ENCODE data around the gene RBL2. TPM values are rescaled to one million over a fixed set of nuclear protein-coding genes. Genes with fewer than 3 reads are reported as not detected.

RBL2 gene
- total RNA-seq, 1 donor from 2014 or later = 28.5 TPM

DNA sequence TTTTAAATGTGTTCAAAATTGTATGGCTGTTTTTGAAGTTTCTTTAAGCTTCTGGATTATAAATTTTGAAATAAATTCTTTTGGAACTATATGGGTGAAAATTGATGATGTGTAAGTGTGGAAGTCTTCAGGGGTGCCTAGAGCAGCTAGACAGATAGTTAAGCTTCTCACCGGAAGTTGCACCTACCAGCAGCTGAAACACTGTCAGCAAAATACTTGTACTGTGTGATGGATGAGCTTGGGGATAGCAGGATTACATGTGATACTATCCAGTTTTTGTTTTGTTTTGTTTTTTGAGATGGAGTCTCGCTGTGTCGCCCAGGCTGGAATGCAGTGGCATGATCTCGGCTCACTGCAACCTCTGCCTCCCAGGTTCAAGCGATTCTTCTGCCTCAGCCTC, 19.7 kb downstream of the RBL2 start:
- Mint-ChIP-seq H3K4me1 (ENCODE audit: low read depth) (no peaks in the 10 kb centered on the region), H3K27ac (ENCODE audit: unreplicated experiment) (no peak overlapping the region), H3K27me3 (ENCODE audit: low read depth) (no peaks in the 10 kb centered on the region), H3K36me3 (ENCODE audit: low read depth) (peaks cover 30% of the 10 kb centered on the region), H3K9me3 (ENCODE audit: low read depth) (no peaks in the 10 kb centered on the region), H3K4me3 (ENCODE audit: unreplicated experiment) (no peak overlapping the region)
- no peak for DNase-seq (ENCODE audit: low spot score)
- TF ChIP-seq, protein P1, sequence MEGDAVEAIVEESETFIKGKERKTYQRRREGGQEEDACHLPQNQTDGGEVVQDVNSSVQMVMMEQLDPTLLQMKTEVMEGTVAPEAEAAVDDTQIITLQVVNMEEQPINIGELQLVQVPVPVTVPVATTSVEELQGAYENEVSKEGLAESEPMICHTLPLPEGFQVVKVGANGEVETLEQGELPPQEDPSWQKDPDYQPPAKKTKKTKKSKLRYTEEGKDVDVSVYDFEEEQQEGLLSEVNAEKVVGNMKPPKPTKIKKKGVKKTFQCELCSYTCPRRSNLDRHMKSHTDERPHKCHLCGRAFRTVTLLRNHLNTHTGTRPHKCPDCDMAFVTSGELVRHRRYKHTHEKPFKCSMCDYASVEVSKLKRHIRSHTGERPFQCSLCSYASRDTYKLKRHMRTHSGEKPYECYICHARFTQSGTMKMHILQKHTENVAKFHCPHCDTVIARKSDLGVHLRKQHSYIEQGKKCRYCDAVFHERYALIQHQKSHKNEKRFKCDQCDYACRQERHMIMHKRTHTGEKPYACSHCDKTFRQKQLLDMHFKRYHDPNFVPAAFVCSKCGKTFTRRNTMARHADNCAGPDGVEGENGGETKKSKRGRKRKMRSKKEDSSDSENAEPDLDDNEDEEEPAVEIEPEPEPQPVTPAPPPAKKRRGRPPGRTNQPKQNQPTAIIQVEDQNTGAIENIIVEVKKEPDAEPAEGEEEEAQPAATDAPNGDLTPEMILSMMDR (IDR thresholded peaks at IDR 0.05) = no peak

DNA sequence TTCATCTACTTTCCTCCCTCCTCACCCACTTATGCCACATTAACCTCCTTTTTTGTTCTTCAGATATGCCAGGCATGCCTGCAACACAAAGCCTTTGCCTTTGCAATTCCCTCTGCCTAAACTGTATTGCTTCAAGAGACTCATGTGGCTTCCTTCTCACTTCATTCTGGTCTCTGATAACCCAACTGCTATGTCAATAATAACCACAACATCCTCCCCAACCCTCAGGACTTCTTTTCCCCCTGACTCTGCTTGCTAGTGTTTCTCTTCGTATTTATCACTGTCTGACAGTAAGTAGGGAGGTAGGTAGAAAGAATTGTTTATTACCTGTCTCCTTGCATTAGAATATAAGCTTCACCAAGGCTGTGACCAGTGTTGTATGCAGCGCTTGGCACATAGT, 22.4 kb downstream of the RBL2 start:
- H3K27me3 Mint-ChIP-seq (ENCODE audit: low read depth) = no peaks in the 10 kb centered on the region
- no peak overlapping the region for H3K4me3 Mint-ChIP-seq (ENCODE audit: unreplicated experiment)
- no peaks in the 10 kb centered on the region for H3K9me3 Mint-ChIP-seq (ENCODE audit: low read depth)
- TF ChIP-seq, protein P1 (IDR thresholded peaks at IDR 0.05) = no peak
- H3K27ac Mint-ChIP-seq (ENCODE audit: unreplicated experiment) = no peak overlapping the region
- no peaks in the 10 kb centered on the region for H3K4me1 Mint-ChIP-seq (ENCODE audit: low read depth)
- DNase-seq (ENCODE audit: low spot score) = no peak
- H3K36me3 Mint-ChIP-seq (ENCODE audit: low read depth) = peaks cover 38% of the 10 kb centered on the region

DNA sequence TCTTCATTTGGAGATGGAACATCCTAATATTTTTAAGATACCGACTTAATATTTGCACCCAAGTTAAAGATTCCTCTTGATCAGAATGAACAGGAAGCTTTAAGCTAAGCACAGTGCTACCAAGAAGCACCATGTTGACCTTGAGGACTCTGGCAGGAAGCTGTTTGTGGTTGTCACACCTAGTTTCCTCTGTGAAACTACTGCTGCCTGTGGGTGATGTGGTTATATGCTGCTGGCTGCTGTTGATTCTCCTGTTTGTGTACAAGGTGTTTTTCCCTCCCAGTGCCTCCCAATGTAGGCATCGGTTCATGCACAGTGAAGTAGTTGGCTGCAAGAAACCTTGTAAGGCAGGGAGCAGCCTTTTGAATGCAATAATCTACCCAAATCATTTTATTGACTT, 23.4 kb downstream of the RBL2 start:
- Mint-ChIP-seq H3K36me3 (ENCODE audit: low read depth) (peaks cover 40% of the 10 kb centered on the region), H3K4me3 (ENCODE audit: unreplicated experiment) (no peak overlapping the region), H3K27me3 (ENCODE audit: low read depth) (no peaks in the 10 kb centered on the region), H3K27ac (ENCODE audit: unreplicated experiment) (no peak overlapping the region), H3K4me1 (ENCODE audit: low read depth) (no peaks in the 10 kb centered on the region), H3K9me3 (ENCODE audit: low read depth) (no peaks in the 10 kb centered on the region)
- TF ChIP-seq, protein P1 (IDR thresholded peaks at IDR 0.05) = no peak
- no peak for DNase-seq (ENCODE audit: low spot score)

DNA sequence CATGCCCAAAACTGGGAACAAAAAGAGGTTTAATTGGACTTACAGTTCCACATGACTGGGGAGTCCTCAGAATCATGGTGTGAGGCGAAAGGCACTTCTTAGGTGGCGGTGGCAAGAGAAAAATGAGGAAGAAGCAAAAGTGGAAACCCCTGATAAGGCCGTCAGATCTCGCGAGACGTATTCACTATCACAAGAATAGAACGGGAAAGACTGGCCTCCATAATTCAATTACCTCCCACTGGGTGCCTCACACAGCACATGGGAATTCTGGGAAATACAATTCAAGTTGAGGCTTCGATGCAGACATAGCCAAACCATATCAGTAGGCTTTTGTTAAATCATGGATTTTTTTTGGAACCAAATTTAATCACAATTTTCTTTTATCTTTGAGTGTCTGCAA, 24.4 kb downstream of the RBL2 start:
- TF ChIP-seq, protein P1 (IDR thresholded peaks at IDR 0.05) = no peak

DNA sequence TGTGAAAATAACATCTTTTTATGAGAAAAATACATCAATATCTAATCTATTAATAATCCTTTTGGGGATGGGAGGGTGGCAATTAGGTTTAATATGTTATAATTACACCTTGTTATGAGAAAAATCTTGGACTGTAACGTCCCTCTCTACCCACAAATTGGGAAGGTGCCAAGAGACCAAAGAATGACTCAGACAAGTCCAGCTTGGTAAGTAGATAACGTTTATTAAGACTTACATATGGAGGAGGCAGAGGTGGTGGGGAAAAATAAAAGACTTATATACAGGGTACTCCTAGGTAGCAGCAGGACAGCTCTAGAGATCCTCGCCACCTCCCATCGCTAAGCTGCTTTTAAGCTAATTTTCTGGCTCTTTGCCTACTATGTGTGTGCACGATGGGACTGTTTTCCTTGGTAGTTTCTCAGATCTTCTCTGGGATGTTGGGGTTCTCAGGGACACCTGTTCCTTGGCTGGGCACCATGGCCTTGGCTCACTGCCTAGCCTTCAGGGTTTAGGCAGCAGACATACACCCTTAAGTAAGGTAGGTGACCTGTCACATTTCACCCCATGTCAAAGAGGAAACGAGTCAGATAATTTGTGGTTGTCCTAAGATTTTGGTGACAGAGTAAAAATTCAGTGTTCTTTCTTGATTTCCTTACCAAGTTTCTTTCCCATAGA, 31.5 kb downstream of the RBL2 start:
- Mint-ChIP-seq H3K9me3 (ENCODE audit: low read depth) (no peaks in the 10 kb centered on the region), H3K27me3 (ENCODE audit: low read depth) (no peaks in the 10 kb centered on the region), H3K4me3 (ENCODE audit: unreplicated experiment) (no peak overlapping the region), H3K27ac (ENCODE audit: unreplicated experiment) (peak overlapping the region; percentile 2), H3K4me1 (ENCODE audit: low read depth) (peaks cover 8% of the 10 kb centered on the region), H3K36me3 (ENCODE audit: low read depth) (peaks cover 11% of the 10 kb centered on the region)
- DNase-seq (ENCODE audit: low spot score) = no peak
- TF ChIP-seq, protein P1 (IDR thresholded peaks at IDR 0.05) = no peak

More for the DNA sequence above, 24.4 kb downstream of the RBL2 start:
- no peaks in the 10 kb centered on the region for H3K27me3 Mint-ChIP-seq (ENCODE audit: low read depth)
- peaks cover 40% of the 10 kb centered on the region for H3K36me3 Mint-ChIP-seq (ENCODE audit: low read depth)
- no peak for DNase-seq (ENCODE audit: low spot score)
- H3K4me3 Mint-ChIP-seq (ENCODE audit: unreplicated experiment) = no peak overlapping the region
- H3K9me3 Mint-ChIP-seq (ENCODE audit: low read depth) = no peaks in the 10 kb centered on the region
- no peaks in the 10 kb centered on the region for H3K4me1 Mint-ChIP-seq (ENCODE audit: low read depth)
- H3K27ac Mint-ChIP-seq (ENCODE audit: unreplicated experiment) = no peak overlapping the region
